Stomach (tissue), 4 donors: Measurements from ENCODE around the gene SCD5.

Experiments
- CTCF ChIP-seq, 7 experiments: fragments of 450-650 bp in 4 of 7; fragments of 200-600 bp in 3 of 7; sonication (generic) in 3 of 7; IDR thresholded peaks; one replicate each; pipeline ENCODE4 v1.5.1; 2016 to 2019; ENCODE audit warnings: antibody characterized with exemption in 7 of 7, control low read depth in 2 of 7, mild to moderate bottlenecking in 1 of 7
- POLR2A ChIP-seq, 4 donors: fragments of 450-650 bp; IDR thresholded peaks; one replicate each; pipeline ENCODE4 v1.6.1; 2016; ENCODE audit warnings: antibody characterized with exemption in 4 of 4, control low read depth in 2 of 4, mild to moderate bottlenecking in 1 of 4, moderate library complexity in 1 of 4

DNA sequence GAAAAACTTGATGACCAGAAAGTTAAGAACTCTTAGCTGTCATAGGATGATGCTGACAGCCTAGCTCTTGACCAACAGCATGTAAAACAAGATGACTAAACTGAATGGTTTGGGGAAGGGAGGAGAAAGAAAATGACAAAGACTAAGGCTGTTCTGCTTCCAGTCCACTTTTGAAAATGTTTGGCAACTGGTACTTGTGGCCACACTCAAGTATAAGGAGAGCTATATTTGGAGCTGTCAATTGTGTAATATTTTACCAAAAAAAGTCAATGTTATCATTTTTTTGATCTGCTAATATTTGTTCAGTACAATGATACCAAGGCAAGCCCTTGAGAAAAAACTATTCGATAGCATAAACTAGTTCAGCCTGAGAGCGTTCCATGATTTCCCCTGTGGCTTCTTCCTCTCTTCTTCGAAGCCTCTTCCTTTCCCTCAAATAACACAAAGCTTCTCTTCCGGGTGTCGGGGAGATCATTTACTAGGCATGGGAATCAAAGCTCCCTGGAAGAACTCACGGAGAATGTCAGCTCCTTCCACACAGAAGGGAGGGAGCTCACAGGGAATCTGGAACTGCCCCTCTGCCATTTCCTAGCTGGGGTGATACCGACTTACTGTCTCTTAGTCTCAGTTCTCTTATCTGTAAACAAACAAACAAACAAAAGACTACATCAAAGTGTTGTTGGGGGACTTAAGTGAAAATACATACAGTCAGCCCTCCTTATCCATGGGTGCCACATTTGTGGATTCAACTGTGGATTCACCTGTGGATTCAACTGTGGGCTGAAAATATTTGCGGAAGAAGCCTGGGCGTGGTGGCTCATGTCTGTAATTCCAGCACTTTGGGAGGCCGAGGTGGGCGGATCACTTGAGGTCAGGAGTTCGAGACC is 82.6 kb downstream of the SCD5 start:
- TF ChIP-seq POLR2A (IDR thresholded peaks at IDR 0.05) (no peak), CTCF (IDR thresholded peaks at IDR 0.05) (no peak)
